ENCODE results near the gene LIMS2.

DNA sequence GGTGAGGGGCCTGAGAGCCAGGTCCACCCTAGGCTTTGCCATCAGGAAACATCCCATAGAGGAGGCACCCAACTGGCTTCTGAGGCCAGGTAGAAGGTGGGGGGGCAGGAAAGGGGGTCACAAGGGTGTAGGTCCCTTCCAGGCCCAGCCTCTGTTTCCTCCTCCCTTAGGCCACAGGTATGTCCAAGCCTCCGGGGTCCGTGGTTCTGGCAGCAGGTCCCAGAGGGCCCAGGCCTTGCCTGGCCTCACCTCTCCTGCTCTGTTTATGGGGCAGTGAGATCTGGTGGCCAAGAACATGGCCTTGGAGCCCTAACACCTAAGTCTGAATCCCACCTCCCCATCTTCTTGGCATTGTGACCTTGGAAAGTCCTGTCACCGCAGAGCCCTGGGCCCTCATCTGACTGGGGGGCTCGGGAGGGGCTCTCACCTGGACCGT is 51.0 kb downstream of the LIMS2 start:
- TF ChIP-seq YY1 (IDR thresholded peaks at IDR 0.05; ENCODE audit: insufficient read depth, insufficient read length) (no peak), SUZ12 (IDR thresholded peaks at IDR 0.05; ENCODE audit: extremely low read depth, insufficient read depth, insufficient read length) (no peak)

All from NT2/D1 (cell line).